Measurements from ENCODE around the gene LRWD1.
"Not testable (repeated sequence)": the region's sequence is repeated elsewhere in the genome, so short reads cannot be mapped to it uniquely, and the experiment has no call there.

The LRWD1 gene

DNA sequence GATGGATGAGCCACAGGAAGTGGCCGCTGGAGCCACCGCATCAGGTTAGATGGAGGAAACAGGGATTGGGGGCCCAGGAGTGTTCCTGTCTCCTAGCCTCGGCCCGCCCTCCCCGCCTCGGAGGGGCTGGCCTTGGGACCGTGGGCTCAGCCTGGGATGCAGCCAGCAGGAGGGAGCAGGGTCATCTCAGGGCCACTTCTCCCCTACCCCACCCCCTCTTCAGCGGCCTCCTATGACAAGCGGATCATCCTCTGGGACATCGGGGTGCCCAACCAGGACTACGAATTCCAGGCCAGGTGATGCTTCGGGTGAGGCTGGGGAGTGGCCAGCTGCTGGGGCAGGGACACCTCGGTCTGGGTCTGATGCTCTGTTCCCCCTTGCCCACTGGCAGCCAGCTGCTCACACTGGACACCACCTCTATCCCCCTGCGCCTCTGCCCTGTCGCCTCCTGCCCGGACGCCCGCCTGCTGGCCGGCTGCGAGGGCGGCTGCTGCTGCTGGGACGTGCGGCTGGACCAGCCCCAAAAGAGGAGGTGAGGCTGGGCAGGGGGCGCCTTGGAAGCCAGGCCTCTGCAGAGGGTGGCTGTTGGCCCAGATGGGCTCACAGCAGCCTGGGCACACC lies 4.7 kb downstream of the LRWD1 start:
- Histone ChIP-seq H3K36me3 (peaks cover 37% of the 10 kb centered on the region), H3K4me1 (peaks cover 10% of the 10 kb centered on the region), H3K27me3 (no peaks in the 10 kb centered on the region), H3K9me3 (no peaks in the 10 kb centered on the region), H3K4me3 (ENCODE audit: low read depth, low read length) (no peak overlapping the region)
- DNase-seq: no peak
- no peak for TF ChIP-seq CTCF (IDR thresholded peaks at IDR 0.05; ENCODE audit: low read depth, low read length)

- no peak overlapping the region for H3K4me3 ChIP-seq (ENCODE audit: low read depth, low read length)
- no peaks in the 10 kb centered on the region for H3K27me3 ChIP-seq
- no peaks in the 10 kb centered on the region for H3K9me3 ChIP-seq
- H3K4me1 ChIP-seq: peaks cover 10% of the 10 kb centered on the region
- TF ChIP-seq CTCF (IDR thresholded peaks at IDR 0.05; ENCODE audit: low read depth, low read length): no peak
- peak; percentile 13 for DNase-seq
- H3K36me3 ChIP-seq: peaks cover 37% of the 10 kb centered on the region
These were observed 5.4 kb downstream of the LRWD1 start for GRCh38 chr7:102469972-102470825.

GRCh38 chr7:102471791-102472125 lies 7.0 kb downstream of the LRWD1 start:
- Histone ChIP-seq H3K9me3 (no peaks in the 10 kb centered on the region), H3K27me3 (no peaks in the 10 kb centered on the region), H3K4me1 (peaks cover 8% of the 10 kb centered on the region; the same call in 1 of the 2 replicates), H3K4me3 (ENCODE audit: low read depth, low read length) (no peak overlapping the region), H3K36me3 (peaks cover 37% of the 10 kb centered on the region)
- peak; percentile 16 for DNase-seq
- TF ChIP-seq CTCF (IDR thresholded peaks at IDR 0.05; ENCODE audit: low read depth, low read length): no peak

DNA sequence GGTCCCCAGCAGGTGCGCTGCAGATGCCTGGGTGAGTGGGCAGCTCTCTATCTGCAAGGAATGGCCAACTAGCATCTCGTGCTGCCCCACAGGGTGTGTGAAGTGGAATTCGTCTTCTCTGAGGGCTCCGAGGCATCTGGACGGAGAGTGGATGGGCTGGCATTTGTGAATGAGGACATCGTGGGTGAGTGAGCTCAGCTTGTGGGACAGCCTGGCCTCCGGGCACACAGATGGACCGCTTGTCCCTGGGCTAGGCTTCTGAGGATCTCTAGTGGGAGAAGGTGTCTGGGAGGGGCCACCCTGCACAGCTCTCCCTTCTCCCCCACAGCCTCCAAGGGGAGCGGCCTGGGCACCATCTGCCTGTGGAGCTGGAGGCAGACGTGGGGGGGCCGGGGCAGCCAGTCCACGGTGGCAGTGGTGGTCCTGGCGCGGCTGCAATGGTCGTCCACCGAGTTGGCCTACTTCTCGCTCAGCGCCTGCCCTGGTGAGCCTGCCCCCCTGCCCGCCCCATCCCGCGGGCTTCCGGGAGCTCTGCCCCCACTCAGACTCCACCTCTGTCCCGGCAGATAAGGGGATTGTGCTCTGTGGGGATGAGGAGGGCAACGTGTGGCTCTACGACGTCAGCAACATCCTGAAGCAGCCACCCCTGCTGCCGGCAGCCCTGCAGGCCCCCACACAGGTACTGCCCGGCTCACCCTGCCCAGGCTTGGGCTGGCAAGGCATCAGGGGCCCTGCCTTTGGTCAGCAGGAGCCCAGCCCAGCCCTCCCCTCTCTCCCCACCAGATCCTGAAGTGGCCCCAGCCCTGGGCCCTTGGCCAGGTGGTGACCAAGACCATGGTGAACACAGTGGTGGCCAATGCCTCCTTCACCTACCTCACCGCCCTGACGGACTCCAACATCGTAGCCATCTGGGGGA lies 7.6 kb downstream of the LRWD1 start:
- no peak for TF ChIP-seq CTCF (IDR thresholded peaks at IDR 0.05; ENCODE audit: low read depth, low read length)
- H3K4me1 ChIP-seq: peaks cover 8% of the 10 kb centered on the region; the same call in 1 of the 2 replicates
- no peaks in the 10 kb centered on the region for H3K9me3 ChIP-seq
- H3K36me3 ChIP-seq: peaks cover 37% of the 10 kb centered on the region
- DNase-seq: peak; percentile 22
- no peak overlapping the region for H3K4me3 ChIP-seq (ENCODE audit: low read depth, low read length)
- no peaks in the 10 kb centered on the region for H3K27me3 ChIP-seq

DNA sequence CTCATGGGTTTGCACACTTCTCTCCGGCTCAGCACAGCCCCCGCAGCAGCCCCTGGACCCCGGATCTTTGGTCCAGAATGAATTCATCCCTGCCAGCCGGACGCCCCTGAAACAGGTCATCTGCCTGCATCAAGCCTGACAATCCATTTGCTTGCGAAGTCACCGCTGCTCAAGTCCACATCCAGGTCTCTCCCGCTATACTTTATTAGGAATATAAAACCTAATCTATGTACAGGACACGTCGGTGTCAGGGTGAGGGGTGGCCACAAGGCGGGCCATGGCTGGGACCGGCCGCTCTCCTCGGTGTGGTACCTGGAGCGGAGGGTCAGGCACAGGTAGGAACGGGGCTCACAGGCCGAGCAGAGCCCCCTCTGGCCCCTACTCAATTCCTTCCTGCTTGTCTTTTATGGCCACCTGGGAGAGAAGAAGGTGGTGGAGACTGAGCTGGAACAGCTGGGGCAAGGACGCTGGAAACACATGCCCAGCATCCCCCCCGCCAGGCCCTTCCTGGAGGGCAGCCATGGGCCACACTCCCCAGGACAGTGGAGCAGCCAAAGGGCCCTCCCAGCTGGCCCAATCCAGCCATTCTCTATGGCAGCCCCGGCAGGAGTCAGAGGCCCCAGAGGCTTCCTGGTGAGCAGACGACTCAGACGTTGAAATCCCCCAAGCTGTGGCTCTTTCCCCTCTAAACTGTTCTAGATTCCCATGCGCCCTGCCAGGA lies 8.6 kb downstream of the LRWD1 start:
- no peaks in the 10 kb centered on the region for H3K9me3 ChIP-seq
- H3K4me1 ChIP-seq: peaks cover 7% of the 10 kb centered on the region; the same call in 1 of the 2 replicates
- DNase-seq: peak; percentile 4
- no peak for TF ChIP-seq CTCF (IDR thresholded peaks at IDR 0.05; ENCODE audit: low read depth, low read length)
- H3K4me3 ChIP-seq (ENCODE audit: low read depth, low read length): no peak overlapping the region
- H3K36me3 ChIP-seq: peaks cover 34% of the 10 kb centered on the region
- no peaks in the 10 kb centered on the region for H3K27me3 ChIP-seq

DNA sequence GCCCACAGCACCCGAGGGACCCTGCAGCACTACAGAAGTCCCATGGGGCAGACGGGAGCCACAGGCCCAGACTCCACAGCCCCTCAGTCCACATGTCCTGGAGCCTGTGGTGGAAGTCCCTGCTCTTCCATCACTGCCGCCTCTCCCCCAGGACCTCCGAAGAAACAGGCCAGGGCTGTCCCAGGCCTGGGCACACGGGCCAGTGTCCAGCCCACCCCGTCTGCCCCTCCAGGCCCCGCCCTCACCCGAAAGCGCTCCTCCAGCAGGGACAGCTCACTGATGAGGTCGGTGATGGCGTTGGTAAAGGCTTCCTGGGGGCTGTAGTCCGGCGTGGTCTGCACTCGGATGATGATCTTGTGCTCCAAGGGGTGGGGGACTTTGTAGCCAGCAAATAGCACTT lies 9.3 kb downstream of the LRWD1 start:
- DNase-seq: peak; percentile 8
- not testable (repeated sequence) for H3K9me3 ChIP-seq; H3K4me1 ChIP-seq; H3K27me3 ChIP-seq; H3K4me3 ChIP-seq (ENCODE audit: low read depth, low read length)
- peaks cover 31% of the 10 kb centered on the region for H3K36me3 ChIP-seq

DNA sequence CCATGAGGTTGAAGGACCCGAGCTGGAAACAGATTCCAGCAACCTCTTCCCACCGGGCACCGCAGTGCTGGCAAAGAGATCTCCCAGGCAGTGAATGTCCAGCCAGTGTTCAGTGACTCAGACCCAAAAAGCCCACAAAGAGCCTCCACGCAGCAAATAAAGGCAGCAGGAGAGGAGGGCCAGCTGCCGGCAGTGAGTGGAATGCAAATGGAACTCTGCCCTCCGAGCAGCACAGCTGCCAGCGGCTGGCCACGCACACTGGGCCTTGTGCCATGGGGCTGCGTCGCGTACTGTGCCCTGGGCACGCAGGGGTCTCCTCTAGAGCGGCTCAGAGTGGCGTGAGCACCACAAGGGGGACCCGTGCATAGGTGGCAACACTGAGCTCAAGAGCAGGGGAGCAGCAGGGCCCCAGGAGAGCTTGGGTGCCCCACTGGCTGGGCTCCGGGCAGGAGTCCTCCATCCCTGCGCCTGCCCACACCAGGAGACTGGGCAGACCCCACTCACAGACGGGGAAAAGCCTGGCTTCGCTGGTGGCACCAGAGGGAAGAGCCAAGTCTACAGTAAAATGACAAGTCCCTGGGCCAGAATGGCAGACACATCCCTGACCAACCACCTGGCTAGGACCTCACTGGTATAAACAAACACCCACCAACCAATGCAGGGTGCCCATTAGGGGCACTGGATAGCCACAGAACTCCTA lies 10.1 kb downstream of the LRWD1 start:
- H3K9me3 ChIP-seq; DNase-seq; H3K27me3 ChIP-seq; H3K4me1 ChIP-seq; H3K4me3 ChIP-seq (ENCODE audit: low read depth, low read length): not testable (repeated sequence)
- peaks cover 28% of the 10 kb centered on the region for H3K36me3 ChIP-seq
